HG03565 (cell line): ENCODE results near the gene TRIM25.
"Not testable (repeated sequence)": the region's sequence is repeated elsewhere in the genome, so short reads cannot be mapped to it uniquely, and the experiment has no call there.

ENCODE experiments used
- ATAC-seq: cut with Tn5 transposase; IDR thresholded peaks from one replicate; pipeline ENCODE4 v1.9.1; 2021; ENCODE audit warnings: mild to moderate bottlenecking, moderate library complexity; ENCODE audit not compliant: unreplicated experiment

Gene TRIM25, protein sequence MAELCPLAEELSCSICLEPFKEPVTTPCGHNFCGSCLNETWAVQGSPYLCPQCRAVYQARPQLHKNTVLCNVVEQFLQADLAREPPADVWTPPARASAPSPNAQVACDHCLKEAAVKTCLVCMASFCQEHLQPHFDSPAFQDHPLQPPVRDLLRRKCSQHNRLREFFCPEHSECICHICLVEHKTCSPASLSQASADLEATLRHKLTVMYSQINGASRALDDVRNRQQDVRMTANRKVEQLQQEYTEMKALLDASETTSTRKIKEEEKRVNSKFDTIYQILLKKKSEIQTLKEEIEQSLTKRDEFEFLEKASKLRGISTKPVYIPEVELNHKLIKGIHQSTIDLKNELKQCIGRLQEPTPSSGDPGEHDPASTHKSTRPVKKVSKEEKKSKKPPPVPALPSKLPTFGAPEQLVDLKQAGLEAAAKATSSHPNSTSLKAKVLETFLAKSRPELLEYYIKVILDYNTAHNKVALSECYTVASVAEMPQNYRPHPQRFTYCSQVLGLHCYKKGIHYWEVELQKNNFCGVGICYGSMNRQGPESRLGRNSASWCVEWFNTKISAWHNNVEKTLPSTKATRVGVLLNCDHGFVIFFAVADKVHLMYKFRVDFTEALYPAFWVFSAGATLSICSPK

DNA sequence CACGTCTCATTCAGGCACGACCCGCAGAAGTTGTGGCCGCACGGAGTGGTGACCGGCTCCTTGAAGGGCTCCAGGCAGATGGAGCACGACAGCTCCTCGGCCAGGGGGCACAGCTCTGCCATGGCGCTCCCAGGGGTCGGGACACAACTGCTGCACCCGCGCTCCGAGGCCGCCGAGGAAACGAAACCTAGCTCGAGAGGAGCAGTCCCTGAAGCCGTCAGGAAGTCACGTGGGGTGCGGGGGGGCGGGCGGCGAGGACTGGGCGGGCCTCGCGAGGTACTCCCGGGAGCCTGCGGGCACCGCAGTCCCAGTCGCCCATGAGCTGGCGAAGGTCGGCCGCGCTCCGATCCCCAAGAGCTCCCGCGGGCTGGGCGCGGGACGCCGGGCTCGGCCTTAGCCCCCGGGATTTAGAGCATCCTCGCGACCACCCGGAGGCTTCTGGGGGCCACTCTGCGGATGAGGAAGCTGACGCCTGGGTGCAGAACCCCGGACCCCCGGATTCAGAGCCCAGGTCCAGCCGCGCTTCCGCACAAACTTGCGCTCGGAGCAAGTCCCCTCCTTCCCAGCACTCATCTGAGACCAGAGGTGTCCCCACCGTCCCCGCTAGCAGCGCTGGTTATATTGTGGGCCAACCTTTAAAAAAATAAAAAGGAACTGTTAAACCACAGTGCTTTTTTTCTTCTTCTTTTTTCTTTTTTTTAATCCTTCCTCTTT lies at the start of gene TRIM25:
TRIM25 (minus strand) TSS at position 183 of the 714 bp plus-strand sequence; CDS start at position 122, 61 bp downstream.
- peak; percentile 51 for ATAC-seq

GRCh38 chr17:56960596-56961538 lies 47.0 kb upstream of the TRIM25 start, which contains the start of gene COIL:
Gene COIL (minus strand): TSS chr17:56961050. CDS start chr17:56961019, 31 bp downstream.
- peak; percentile 93 for ATAC-seq

DNA sequence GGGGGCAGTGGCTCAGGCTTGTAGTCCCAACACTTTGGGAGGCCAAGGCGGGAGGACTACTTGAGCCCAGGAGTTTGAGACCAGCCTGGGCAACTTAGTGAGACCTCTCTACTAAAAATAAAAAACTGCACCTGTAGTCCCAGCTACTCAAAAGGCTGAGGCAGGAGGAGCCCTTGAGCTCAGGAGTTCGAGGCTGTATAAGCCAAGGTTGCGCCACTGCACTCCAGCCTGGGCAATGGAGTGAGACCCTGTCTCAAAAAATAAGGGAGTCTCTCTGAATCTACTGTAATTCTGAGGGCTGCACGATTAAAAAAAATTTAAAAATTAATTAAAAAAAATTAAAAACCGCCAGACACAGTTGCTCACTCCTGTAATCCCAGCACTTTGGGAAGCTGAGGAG lies 43.1 kb upstream of the TRIM25 start:
- no peak for ATAC-seq

- no peak for ATAC-seq
Observed at GRCh38 chr17:56949595-56949994, 35.7 kb upstream of the TRIM25 start.

- ATAC-seq: no peak
Observed at GRCh38 chr17:56948491-56948890, 34.6 kb upstream of the TRIM25 start.

GRCh38 chr17:56947741-56948140 lies 33.9 kb upstream of the TRIM25 start:
- ATAC-seq: no peak

DNA sequence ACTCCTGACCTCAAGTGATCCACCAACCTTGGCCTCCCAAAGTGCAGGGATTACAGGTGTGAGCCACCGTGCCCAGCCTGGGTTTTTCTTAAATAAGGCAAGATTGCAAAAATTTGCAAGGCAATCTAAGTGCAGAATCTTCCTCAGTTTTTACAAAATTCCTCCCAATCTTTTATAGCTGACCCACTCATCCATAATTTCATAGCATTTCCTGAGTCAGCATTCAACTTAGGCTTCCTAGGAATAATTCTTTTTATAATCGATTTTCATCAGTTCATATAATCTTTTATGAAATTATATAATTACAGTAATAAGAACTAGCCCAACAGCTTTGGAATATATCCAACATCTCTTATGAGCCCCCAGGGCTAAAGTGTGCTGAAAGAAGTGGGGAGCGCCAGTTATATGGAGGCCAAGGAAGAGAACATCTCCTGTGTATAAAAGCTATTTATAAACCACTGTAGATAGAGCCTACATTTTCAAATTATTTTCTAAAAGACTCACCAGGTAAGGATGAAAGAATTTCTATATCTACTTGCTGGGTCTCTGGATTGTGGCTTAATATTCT lies 32.2 kb upstream of the TRIM25 start:
- no peak for ATAC-seq

- ATAC-seq: no peak
Observed at GRCh38 chr17:56943505-56944125, 29.8 kb upstream of the TRIM25 start.

GRCh38 chr17:56939869-56940484 lies 26.1 kb upstream of the TRIM25 start:
- ATAC-seq: no peak

- ATAC-seq: not testable (repeated sequence)
Observed at GRCh38 chr17:56938206-56938605, 24.4 kb upstream of the TRIM25 start.

- no peak for ATAC-seq
Observed at GRCh38 chr17:56937687-56938086, 23.8 kb upstream of the TRIM25 start.

DNA sequence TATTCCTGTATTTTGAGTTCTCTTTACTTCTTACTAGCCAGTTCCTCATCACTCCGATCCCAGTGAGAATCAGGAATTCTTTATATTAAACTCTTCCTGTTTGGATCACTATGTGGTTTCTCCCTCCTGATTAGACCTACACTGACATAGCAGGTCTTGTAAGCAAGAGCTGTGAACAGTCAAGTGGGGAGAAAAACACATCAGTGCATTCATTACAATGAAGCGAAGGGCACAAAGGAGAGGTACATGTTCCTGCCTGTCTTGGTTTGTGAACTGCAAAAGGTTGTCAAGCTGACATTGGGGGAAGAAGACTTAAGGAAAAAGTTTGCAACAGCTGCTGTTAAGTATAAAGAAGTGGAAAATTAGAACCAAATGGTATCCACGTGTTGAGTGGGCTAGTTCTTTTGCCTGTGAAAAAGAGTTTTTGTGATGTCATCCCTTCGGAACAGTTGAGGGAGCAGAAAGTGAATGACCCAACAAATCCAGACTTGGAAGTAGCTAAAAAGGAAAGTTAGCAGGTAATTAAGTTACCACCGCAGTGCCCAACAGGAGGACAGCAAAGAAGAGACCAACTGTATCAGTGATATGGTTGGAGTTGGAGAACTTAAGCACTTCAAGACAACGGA lies 23.0 kb upstream of the TRIM25 start:
- ATAC-seq: no peak

GRCh38 chr17:56935461-56935860 lies 21.6 kb upstream of the TRIM25 start:
- ATAC-seq: no peak

- ATAC-seq: no peak
Observed at GRCh38 chr17:56934280-56934679, 20.4 kb upstream of the TRIM25 start.

GRCh38 chr17:56933868-56934267 lies 20.0 kb upstream of the TRIM25 start:
- no peak for ATAC-seq

DNA sequence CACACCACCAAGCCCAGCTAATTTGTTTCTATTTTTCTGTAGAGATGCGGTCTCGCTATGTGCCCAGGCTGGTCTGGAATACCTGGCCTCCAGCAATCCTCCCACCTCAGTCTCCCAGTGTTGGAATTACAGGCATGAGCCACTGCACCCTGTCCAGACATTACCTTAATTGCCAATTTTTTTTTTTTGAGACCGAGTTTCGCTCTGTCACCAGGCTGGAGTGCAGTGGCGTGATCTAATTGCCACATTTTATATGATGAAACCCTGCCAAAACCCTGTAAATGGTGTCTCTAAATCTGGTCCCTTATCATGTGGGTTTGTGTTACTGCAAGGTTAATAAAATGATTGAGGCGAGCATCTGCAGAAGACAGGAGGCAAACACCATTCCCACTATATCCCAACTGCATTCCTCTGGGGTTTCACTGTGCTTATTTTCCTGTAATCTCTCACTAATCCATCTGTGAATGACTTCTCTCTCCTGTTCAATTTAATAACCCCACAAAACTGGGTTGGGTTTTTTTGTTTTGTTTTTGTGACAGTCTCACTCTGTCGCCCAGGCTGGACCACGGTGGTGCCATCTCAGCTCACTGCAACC lies 19.4 kb upstream of the TRIM25 start:
- ATAC-seq: no peak

GRCh38 chr17:56930739-56931337 lies 17.0 kb upstream of the TRIM25 start:
- ATAC-seq: no peak

GRCh38 chr17:56929362-56929969 lies 15.6 kb upstream of the TRIM25 start:
- ATAC-seq: no peak
